SU-DHL-6 (cell line): ENCODE measurements around the gene MAP7.

Source experiments
- H2AFZ ChIP-seq: fragments of 200-600 bp; sonication (generic); 2 replicates; pipeline ENCODE4 v1.6.1; 2014; ENCODE audit warnings: low read depth, mild to moderate bottlenecking, moderate library complexity, mixed read lengths, antibody characterized with exemption, low read length; ENCODE audit not compliant: severe bottlenecking
- H3F3A ChIP-seq: fragments of 200-600 bp; shearing (Covaris generic); 2 replicates; pipeline ENCODE4 v1.6.0; 2016; ENCODE audit warnings: antibody characterized with exemption, mild to moderate bottlenecking; ENCODE audit not compliant: insufficient read depth
- H3K27ac ChIP-seq: fragments of 200-600 bp; sonication (generic); 2 replicates; pipeline ENCODE4 v1.5.1; 2016; ENCODE audit warnings: low read depth, mild to moderate bottlenecking, low read length, moderate library complexity, mixed read lengths
- H3K27me3 ChIP-seq: fragments of 200-600 bp; sonication (generic), shearing (Covaris generic); 2 replicates; pipeline ENCODE4 v1.6.0; 2014; ENCODE audit warnings: mild to moderate bottlenecking, low read length
- H3K36me3 ChIP-seq: fragments of 200-600 bp; sonication (generic); 2 replicates; pipeline ENCODE4 v1.6.1; 2014; ENCODE audit warnings: mild to moderate bottlenecking, low read length, mixed read lengths
- H3K4me2 ChIP-seq: fragments of 300-600, 200-600 bp; shearing (Covaris generic), sonication (generic); 2 replicates; pipeline ENCODE4 v1.6.0; 2014; ENCODE audit warnings: low read length, low read depth, mild to moderate bottlenecking; ENCODE audit not compliant: poor library complexity, severe bottlenecking
- H3K4me3 ChIP-seq: fragments of 200-600 bp; sonication (generic); 2 replicates; pipeline ENCODE4 v1.5.1; 2014; ENCODE audit warnings: antibody characterized with exemption, low read length, mild to moderate bottlenecking, mixed read lengths; ENCODE audit not compliant: insufficient read depth, poor library complexity, severe bottlenecking
- H3K79me2 ChIP-seq: fragments of 200-600 bp; sonication (generic); 2 replicates; pipeline ENCODE4 v1.6.1; 2014; ENCODE audit warnings: mild to moderate bottlenecking, low read length, moderate library complexity; ENCODE audit not compliant: insufficient read depth
- H3K9ac ChIP-seq: fragments of 200-600 bp; sonication (generic); 2 replicates; pipeline ENCODE4 v1.7.0; 2014; ENCODE audit warnings: mild to moderate bottlenecking, low read length
- H3K9me2 ChIP-seq: fragments of 200-600 bp; sonication (generic); replicated peaks from 2 replicates; pipeline ENCODE4 v1.6.1; 2014; ENCODE audit warnings: low read length; ENCODE audit not compliant: insufficient read depth
- H3K9me3 ChIP-seq: fragments of 200-600 bp; sonication (generic); 2 replicates; pipeline ENCODE4 v1.6.1; 2014; ENCODE audit warnings: low read length, mixed read lengths; ENCODE audit not compliant: insufficient read depth
- H4K20me1 ChIP-seq: fragments of 200-600 bp; sonication (generic); 2 replicates; pipeline ENCODE4 v1.6.1; 2014; ENCODE audit warnings: low read depth, mild to moderate bottlenecking, antibody characterized with exemption, low read length, moderate library complexity, mixed read lengths
- EZH2phosphoT487 ChIP-seq: fragments of 200-600 bp; sonication (generic), shearing (Covaris generic); conservative IDR thresholded peaks from 2 replicates; pipeline ENCODE4 v1.6.1; 2018; ENCODE audit warnings: mild to moderate bottlenecking, antibody characterized with exemption, low read length, moderate library complexity, mixed read lengths
- TF ChIP-seq, protein P1 (sequence below): fragments of 200-600 bp; sonication (generic); IDR thresholded peaks from one replicate; pipeline ENCODE4 v1.5.1; 2017; ENCODE audit warnings: antibody characterized with exemption, mild to moderate bottlenecking, low read length, moderate library complexity; ENCODE audit not compliant: insufficient read depth, poor library complexity, severe bottlenecking

Gene MAP7

DNA sequence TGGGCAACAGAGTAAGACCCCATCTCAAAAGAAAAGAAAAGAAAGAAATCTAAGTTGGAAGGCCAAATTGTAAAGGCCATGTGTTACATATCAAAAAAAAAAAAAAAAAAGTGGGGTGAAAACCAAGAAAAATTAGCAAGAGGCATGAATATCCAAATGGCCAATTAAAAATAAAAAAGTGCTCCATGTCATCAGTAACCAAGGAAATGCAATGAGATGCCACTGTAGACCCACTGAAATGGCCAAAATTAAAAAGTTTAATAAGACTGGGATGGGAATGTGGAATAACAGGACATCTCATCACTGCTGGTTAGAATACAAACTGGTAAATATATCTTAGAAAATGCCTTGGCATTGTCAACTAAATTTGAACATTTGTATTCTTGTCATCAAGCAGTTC is 230.5 kb downstream of the MAP7 start:
- H3K4me2 ChIP-seq = no peak overlapping the region
- H3K27me3 ChIP-seq = no peaks in the 10 kb centered on the region
- H3K27ac ChIP-seq = no peak overlapping the region
- TF ChIP-seq EZH2phosphoT487 = no peak
- TF ChIP-seq, protein P1, sequence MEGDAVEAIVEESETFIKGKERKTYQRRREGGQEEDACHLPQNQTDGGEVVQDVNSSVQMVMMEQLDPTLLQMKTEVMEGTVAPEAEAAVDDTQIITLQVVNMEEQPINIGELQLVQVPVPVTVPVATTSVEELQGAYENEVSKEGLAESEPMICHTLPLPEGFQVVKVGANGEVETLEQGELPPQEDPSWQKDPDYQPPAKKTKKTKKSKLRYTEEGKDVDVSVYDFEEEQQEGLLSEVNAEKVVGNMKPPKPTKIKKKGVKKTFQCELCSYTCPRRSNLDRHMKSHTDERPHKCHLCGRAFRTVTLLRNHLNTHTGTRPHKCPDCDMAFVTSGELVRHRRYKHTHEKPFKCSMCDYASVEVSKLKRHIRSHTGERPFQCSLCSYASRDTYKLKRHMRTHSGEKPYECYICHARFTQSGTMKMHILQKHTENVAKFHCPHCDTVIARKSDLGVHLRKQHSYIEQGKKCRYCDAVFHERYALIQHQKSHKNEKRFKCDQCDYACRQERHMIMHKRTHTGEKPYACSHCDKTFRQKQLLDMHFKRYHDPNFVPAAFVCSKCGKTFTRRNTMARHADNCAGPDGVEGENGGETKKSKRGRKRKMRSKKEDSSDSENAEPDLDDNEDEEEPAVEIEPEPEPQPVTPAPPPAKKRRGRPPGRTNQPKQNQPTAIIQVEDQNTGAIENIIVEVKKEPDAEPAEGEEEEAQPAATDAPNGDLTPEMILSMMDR = no peak
- H3K9ac ChIP-seq = no peak overlapping the region
- no peaks in the 10 kb centered on the region for H3K9me3 ChIP-seq
- no peak overlapping the region for H3K4me3 ChIP-seq
- H3K9me2 ChIP-seq = no peaks in the 10 kb centered on the region
- H2AFZ ChIP-seq = no peak overlapping the region
- H3F3A ChIP-seq = no peaks in the 10 kb centered on the region
- no peaks in the 10 kb centered on the region for H3K36me3 ChIP-seq
- H4K20me1 ChIP-seq = no peaks in the 10 kb centered on the region
- no peaks in the 10 kb centered on the region for H3K79me2 ChIP-seq

GRCh38 chr6:136318676-136319075 is 231.5 kb downstream of the MAP7 start:
- Histone ChIP-seq H3K27ac (no peak overlapping the region), H3K9me3 (no peaks in the 10 kb centered on the region), H3K79me2 (no peaks in the 10 kb centered on the region), H4K20me1 (no peaks in the 10 kb centered on the region), H3K27me3 (no peaks in the 10 kb centered on the region), H3K9ac (no peak overlapping the region), H3K36me3 (no peaks in the 10 kb centered on the region), H2AFZ (no peak overlapping the region), H3K4me3 (no peak overlapping the region), H3K9me2 (no peaks in the 10 kb centered on the region), H3F3A (no peaks in the 10 kb centered on the region), H3K4me2 (no peak overlapping the region)
- no peak for TF ChIP-seq EZH2phosphoT487
- TF ChIP-seq, protein P1 = no peak

- no peak overlapping the region for H3K4me2 ChIP-seq
These were observed 232.3 kb downstream of the MAP7 start for GRCh38 chr6:136317971-136318370.

More at GRCh38 chr6:136317971-136318370, 232.3 kb downstream of the MAP7 start:
- Histone ChIP-seq H2AFZ (no peak overlapping the region), H4K20me1 (no peaks in the 10 kb centered on the region), H3F3A (no peaks in the 10 kb centered on the region), H3K27ac (no peak overlapping the region), H3K9ac (no peak overlapping the region), H3K36me3 (no peaks in the 10 kb centered on the region), H3K27me3 (no peaks in the 10 kb centered on the region), H3K9me3 (no peaks in the 10 kb centered on the region), H3K9me2 (no peaks in the 10 kb centered on the region), H3K79me2 (no peaks in the 10 kb centered on the region), H3K4me3 (no peak overlapping the region)
- TF ChIP-seq, protein P1 = no peak
- TF ChIP-seq EZH2phosphoT487 = no peak
